Glutamatergic neuron (in vitro differentiated cells): ENCODE measurements around the gene TOGARAM1. TPM values are rescaled to one million over a fixed set of nuclear protein-coding genes. Genes with fewer than 3 reads are reported as not detected.

Experiments
- DNase-seq: peaks from one replicate; pipeline ENCODE4 v3.0.0; 2022
- H3K27ac Mint-ChIP-seq: one replicate; pipeline ENCODE4 v1.8.0; 2020; ENCODE audit warnings: mild to moderate bottlenecking, mixed read lengths, inconsistent platforms; ENCODE audit not compliant: unreplicated experiment
- H3K27me3 Mint-ChIP-seq: one replicate; pipeline ENCODE4 v1.8.0; 2020; ENCODE audit warnings: mild to moderate bottlenecking, moderate library complexity, mixed read lengths, inconsistent platforms; ENCODE audit not compliant: unreplicated experiment
- H3K36me3 Mint-ChIP-seq: one replicate; pipeline ENCODE4 v1.8.0; 2020; ENCODE audit warnings: mild to moderate bottlenecking, mixed read lengths, inconsistent platforms; ENCODE audit not compliant: unreplicated experiment
- H3K4me1 Mint-ChIP-seq: one replicate; pipeline ENCODE4 v1.8.0; 2020; ENCODE audit warnings: mild to moderate bottlenecking, low read depth, mixed read lengths, inconsistent platforms; ENCODE audit not compliant: unreplicated experiment
- H3K4me3 Mint-ChIP-seq: one replicate; pipeline ENCODE4 v1.8.0; 2020; ENCODE audit warnings: mild to moderate bottlenecking, mixed read lengths, inconsistent platforms; ENCODE audit not compliant: unreplicated experiment
- H3K9me3 Mint-ChIP-seq: one replicate; pipeline ENCODE4 v1.8.0; 2020; ENCODE audit warnings: mild to moderate bottlenecking, moderate library complexity, mixed read lengths, inconsistent platforms; ENCODE audit not compliant: unreplicated experiment
- CTCF ChIP-seq: fragments of 200-600 bp; sonication (generic); IDR thresholded peaks from one replicate; pipeline ENCODE4 v1.5.0; 2021; ENCODE audit not compliant: partially characterized antibody, unreplicated experiment
- total RNA-seq: library from RNA; stranded (reverse); fragmentation: NEBNext Ultra II Directional; extraction: Animal tissue kit (Norgen Biotek cat#: 25700); gene quantifications from one replicate; pipeline ENCODE4 v1.2.1, GENCODE V29; 2021; ENCODE audit not compliant: unreplicated experiment

TOGARAM1 gene
- total RNA-seq, 1 donor from 2014 or later: 16.7 TPM

GRCh38 chr14:45104561-45104960 lies 142.6 kb downstream of the TOGARAM1 start:
- Mint-ChIP-seq H3K27ac (no peak overlapping the region), H3K36me3 (no peaks in the 10 kb centered on the region), H3K4me1 (no peaks in the 10 kb centered on the region), H3K4me3 (no peak overlapping the region), H3K27me3 (peaks cover 2% of the 10 kb centered on the region), H3K9me3 (no peaks in the 10 kb centered on the region)
- no peak for TF ChIP-seq CTCF
- no peak for DNase-seq

GRCh38 chr14:45112896-45113781 lies 151.1 kb downstream of the TOGARAM1 start:
- no peak overlapping the region for H3K4me3 Mint-ChIP-seq
- no peak for TF ChIP-seq CTCF
- H3K4me1 Mint-ChIP-seq: no peaks in the 10 kb centered on the region
- H3K27ac Mint-ChIP-seq: peak overlapping the region; percentile 2
- no peaks in the 10 kb centered on the region for H3K9me3 Mint-ChIP-seq
- no peaks in the 10 kb centered on the region for H3K27me3 Mint-ChIP-seq
- H3K36me3 Mint-ChIP-seq: no peaks in the 10 kb centered on the region
- no peak for DNase-seq

- no peaks in the 10 kb centered on the region for H3K9me3 Mint-ChIP-seq
- DNase-seq: no peak
- H3K4me1 Mint-ChIP-seq: no peaks in the 10 kb centered on the region
- no peak overlapping the region for H3K27ac Mint-ChIP-seq
- no peak overlapping the region for H3K4me3 Mint-ChIP-seq
- H3K27me3 Mint-ChIP-seq: no peaks in the 10 kb centered on the region
- no peak for TF ChIP-seq CTCF
- H3K36me3 Mint-ChIP-seq: no peaks in the 10 kb centered on the region
Measured at GRCh38 chr14:45114327-45114726, 152.3 kb downstream of the TOGARAM1 start.

GRCh38 chr14:45118594-45118993 lies 156.6 kb downstream of the TOGARAM1 start:
- Mint-ChIP-seq H3K4me1 (no peaks in the 10 kb centered on the region), H3K27me3 (no peaks in the 10 kb centered on the region), H3K4me3 (no peak overlapping the region), H3K27ac (no peak overlapping the region), H3K9me3 (no peaks in the 10 kb centered on the region), H3K36me3 (peaks cover 3% of the 10 kb centered on the region)
- no peak for DNase-seq
- no peak for TF ChIP-seq CTCF

GRCh38 chr14:45120096-45120495 lies 158.1 kb downstream of the TOGARAM1 start:
- TF ChIP-seq CTCF: no peak
- no peak for DNase-seq
- Mint-ChIP-seq H3K36me3 (peaks cover 3% of the 10 kb centered on the region), H3K27ac (no peak overlapping the region), H3K4me1 (no peaks in the 10 kb centered on the region), H3K9me3 (no peaks in the 10 kb centered on the region), H3K27me3 (no peaks in the 10 kb centered on the region), H3K4me3 (no peak overlapping the region)
